Fibroblast of skin of left biceps (primary cell): Measurements from ENCODE around the gene CHAD.
"Not testable (repeated sequence)": the region's sequence is repeated elsewhere in the genome, so short reads cannot be mapped to it uniquely, and the experiment has no call there.

Experiments used
- DNase-seq, 2 experiments: peaks; one replicate each; pipeline ENCODE4 v3.0.0-alpha.2; 2013; ENCODE audit warnings: low read depth in 2 of 2

Gene CHAD

GRCh38 chr17:50473901-50474300 is 5.2 kb upstream of the CHAD start:
- no peak for DNase-seq

DNA sequence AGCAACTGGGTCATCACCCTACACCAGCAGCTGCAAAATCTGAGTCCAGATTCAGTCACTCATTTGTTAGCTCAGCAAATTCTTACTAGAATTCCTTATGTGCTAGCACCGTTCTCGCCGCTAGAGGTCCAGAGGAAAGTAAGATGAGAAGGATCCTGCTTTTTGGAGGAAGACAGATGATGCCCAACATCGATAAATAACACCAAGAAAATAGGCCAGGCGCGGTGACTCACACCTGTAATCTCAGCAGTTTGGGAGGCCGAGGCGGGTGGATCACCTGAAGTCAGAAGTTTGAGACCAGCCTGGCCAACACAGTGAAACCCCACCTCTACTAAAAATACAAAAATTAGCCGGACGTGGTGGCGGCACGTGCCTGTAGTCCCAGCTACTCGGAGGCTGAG is 4.1 kb upstream of the CHAD start:
- not testable (repeated sequence) for DNase-seq

GRCh38 chr17:50472286-50472685 is 3.6 kb upstream of the CHAD start:
- DNase-seq: no peak

DNA sequence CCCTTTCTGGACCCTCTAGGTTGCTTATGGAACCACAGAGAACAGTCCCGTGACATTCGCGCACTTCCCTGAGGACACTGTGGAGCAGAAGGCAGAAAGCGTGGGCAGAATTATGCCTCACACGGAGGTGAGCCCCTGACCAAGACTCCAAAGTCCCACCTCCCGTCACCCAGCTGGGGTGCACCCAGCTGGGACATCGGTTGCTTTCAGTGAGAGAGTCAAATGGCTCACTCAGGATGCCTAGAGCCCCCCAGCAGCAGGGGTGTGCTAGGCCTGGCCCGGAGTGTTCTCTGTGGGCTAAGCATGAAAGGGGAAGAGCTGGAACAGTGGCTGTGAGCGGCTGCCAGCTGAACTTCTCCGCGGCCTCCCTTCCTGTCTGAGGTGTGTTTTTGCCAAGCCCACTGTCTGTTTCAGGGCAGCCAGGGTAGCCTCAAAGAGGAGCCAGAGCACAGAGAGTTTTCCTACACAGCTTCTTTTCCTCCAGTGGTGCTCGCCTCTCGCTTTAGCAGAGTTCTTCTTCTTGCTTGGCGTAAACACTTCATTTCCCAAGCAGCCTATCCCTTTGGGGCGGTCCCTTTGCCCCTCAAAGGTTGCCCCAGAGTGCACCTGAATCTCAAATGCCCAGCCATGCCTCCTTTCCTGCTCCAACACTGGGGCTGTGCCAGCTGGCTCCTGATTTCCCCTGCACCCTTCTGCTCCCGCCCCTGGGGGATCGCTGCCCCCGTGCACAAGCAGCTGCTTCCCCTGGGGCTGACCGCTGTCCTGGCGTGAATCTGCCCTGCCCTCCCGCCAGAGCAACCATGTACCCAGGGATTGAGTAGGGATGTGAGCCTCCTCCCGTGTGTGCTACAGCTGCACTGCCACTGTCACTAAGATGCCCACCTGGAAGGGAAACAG is 2.6 kb upstream of the CHAD start:
- no peak for DNase-seq

- DNase-seq: no peak
These were observed 1.7 kb upstream of the CHAD start for GRCh38 chr17:50470426-50470825.

DNA sequence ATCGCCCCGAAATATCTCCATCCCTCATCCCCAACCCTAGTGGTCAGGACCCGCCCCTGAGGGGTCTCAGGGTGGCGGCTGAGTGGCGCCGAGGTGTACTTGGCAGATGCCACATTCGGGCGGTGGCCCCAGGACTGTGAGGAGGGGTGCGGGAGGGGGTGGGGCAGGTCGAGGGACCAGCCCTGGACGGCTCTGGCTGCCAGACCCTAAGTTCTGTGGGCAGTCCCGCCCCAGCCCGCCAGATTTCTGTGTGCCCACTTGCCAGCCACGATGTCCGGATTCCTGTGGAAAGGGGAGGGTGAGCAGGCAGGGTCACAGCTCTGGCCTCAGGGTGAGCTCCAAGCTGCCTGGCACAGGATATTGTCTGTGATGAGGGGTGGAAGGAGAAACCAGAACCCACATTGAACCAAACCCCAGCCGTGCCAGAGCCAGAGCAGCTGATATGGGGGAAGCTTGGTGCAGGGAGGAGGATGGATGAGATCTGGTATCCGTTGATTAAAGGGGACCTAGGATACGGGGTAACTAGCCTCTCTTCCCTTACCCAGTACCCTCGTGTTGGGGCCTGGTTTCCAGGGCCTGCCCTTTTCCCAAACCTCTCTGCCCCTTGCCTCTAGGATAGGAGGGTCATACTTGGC is 1.1 kb upstream of the CHAD start:
- DNase-seq: no peak

DNA sequence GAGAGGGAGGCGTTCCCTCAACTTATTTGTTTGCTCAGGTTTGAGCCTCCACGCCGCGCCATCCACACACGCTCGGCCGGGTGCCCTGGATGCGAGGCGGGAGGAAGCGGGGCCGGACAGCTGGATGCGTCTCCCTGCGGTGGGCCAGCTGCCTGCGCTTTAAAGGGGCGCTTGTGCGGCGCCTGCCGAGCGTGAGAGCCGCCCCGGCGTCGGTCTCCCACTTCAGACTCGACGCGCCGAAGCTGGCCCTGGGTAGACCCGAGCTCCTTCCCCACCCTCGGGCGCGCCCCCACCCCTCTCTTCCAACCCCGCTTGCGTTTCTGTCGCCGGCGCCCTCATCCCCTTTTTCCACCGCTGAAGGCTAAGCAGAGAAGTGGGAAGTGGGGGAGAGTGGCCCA is 527 bp upstream of the CHAD start:
- no peak for DNase-seq

- DNase-seq: no peak
These were observed 801 bp downstream of the CHAD start for GRCh38 chr17:50467855-50468303.

GRCh38 chr17:50467114-50467854 is 1.4 kb downstream of the CHAD start:
- DNase-seq: no peak

DNA sequence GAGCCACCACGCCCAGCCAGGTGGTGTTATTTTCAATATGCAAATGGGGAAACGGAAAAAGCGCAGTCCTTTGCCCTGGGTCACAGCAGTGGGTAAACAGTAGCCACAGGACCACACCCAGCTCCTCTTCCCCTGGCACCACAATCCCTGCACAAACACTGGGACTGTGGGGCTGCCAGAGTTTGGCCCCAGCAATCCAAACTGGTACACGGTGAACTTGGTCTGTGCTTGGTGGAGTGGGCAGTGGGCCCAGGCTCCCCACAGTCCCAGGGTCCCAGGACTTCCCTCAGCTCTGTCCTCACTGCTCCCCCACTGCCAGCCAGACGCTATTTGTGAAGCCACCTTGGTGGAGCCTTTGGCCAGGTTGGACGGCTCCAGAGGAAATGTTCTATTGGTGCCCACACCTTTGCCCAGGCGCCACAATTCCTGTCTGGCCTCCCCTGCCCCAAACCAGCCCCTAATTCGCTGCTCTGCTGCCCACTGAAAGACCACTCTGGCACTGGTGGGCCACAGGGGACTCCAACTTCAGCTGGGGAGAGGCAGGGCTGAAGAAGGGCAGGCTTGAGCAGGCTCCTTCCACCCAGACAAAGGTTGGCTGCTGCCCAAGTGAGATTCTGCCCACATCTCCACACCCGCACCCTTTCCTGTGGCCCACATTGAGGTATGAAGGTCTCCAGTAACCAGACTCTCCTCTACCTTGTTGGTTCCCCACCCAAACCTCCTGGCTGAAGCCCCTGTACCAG is 2.1 kb downstream of the CHAD start:
- DNase-seq: no peak

DNA sequence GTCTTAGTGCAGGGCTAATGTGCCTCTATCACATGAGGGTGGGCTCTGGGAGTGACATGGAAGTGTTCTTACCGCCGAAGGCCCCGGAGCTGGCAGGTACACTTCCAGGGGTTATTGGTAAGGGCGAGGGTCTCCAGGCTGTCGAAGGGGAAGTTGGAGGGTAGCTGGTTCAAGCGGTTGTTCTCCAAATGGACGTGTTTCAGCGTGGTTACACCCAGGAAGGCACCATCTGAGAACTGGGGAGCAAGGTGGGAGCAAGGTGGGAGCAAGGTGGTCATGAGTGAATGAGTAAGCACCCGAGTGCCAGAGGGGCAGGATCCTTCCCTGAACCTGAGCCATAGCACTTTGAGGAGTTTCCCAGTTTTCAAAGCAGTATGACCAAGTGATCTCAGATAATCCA is 3.0 kb downstream of the CHAD start:
- DNase-seq: no peak

GRCh38 chr17:50465171-50465570 is 3.5 kb downstream of the CHAD start:
- no peak for DNase-seq

DNA sequence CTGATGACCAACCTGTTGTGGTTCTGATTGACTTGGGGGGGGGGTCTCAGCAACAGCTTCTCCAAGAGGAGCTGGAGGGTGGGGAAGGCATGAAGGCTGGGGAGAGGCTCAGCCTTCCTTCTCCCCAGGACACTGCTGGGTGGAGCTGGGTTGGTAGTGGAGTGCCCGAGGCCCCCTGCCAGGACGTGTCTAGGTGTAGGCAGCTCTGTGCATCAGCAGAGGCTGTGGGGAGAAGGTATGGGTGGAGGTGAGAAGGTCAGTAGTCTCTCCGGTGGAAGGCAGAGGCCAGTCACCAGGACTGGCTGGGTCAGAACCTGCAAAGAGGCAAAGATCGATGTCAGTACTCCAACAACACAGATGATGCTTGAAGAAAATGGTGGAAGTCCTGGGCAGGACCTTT is 3.9 kb downstream of the CHAD start:
- no peak for DNase-seq

DNA sequence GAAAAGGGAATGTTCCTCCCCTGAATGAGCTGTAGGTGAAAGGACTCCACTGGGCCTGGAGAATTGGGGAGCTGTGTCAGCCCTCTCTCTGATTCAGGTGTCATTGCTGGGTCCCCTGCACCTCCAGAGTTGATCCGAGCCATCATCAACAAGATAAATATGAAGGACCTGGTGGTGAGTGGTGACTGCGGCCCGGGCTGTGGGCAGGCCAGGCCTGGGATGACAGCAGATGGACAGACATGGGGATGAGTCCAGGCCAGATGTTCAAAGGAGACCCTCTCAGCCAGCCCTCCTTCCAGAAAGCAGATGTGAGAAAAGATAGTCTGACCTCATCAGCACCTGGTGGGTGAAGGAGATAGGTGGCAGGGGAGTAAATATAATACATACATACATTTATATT is 4.6 kb downstream of the CHAD start:
- no peak for DNase-seq

DNA sequence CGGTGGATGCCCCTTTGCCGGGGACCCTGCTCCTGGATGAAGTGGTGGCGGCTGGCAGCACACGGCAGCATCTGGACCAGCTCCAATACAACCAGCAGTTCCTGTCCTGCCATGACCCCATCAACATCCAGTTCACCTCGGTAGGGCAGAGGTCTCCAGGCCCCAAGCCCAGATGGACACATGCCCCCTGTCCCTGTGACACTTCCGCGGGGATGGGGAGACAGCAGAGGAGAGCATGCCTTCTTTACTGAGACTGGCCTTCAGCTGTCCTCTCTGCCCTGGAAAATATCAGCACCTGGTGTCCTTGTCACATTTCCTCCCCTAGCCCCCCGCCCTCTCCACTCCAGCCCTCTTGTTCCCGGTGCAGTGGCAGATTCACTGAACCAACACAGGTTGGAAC is 6.2 kb downstream of the CHAD start:
- no peak for DNase-seq

GRCh38 chr17:50461550-50462132 is 7.0 kb downstream of the CHAD start:
- no peak for DNase-seq

GRCh38 chr17:50460831-50461526 is 7.7 kb downstream of the CHAD start:
- no peak for DNase-seq

GRCh38 chr17:50459756-50460155 is 8.9 kb downstream of the CHAD start:
- DNase-seq: no peak

- DNase-seq: no peak
These were observed 9.7 kb downstream of the CHAD start for GRCh38 chr17:50458701-50459676.

- DNase-seq: no peak
These were observed 10.4 kb downstream of the CHAD start for GRCh38 chr17:50458270-50458669.
